PFSK-1 (cell line): ENCODE results near the gene RASSF7.

Source experiments
- FOXP2 ChIP-seq: optimal IDR thresholded peaks from 2 replicates; pipeline ENCODE3; 2011; ENCODE audit warnings: borderline replicate concordance, control low read depth, inconsistent platforms; ENCODE audit not compliant: insufficient read depth; ENCODE audit errors: extremely low read length, extremely low read depth
- POLR2AphosphoS5 ChIP-seq: IDR thresholded peaks from 2 replicates; pipeline ENCODE4 v1.6.1; 2012; ENCODE audit warnings: low read depth, mild to moderate bottlenecking, control low read depth, low read length, moderate library complexity
- SIN3A ChIP-seq: IDR thresholded peaks from 2 replicates; pipeline ENCODE4 v1.6.1; 2012; ENCODE audit warnings: mild to moderate bottlenecking, low read length, moderate library complexity, borderline replicate concordance; ENCODE audit not compliant: insufficient read depth
- TAF1 ChIP-seq: IDR thresholded peaks from 2 replicates; pipeline ENCODE4 v1.6.1; 2012; ENCODE audit warnings: low read length, control low read depth, borderline replicate concordance; ENCODE audit not compliant: insufficient read depth
- TF ChIP-seq, protein P1 (sequence below), 2 experiments: IDR thresholded peaks; 2 replicates each; pipeline versions ENCODE4 v1.6.1 to v1.8.0; 2011 to 2012; ENCODE audit warnings: low read depth in 2 of 2, low read length in 2 of 2, control low read depth in 1 of 2, inconsistent platforms in 1 of 2, mild to moderate bottlenecking in 1 of 2, moderate library complexity in 1 of 2; ENCODE audit not compliant: insufficient read depth in 1 of 2

RASSF7 gene

GRCh38 chr11:590997-591396, 30.2 kb downstream of the RASSF7 start:
- TF ChIP-seq, protein P1, sequence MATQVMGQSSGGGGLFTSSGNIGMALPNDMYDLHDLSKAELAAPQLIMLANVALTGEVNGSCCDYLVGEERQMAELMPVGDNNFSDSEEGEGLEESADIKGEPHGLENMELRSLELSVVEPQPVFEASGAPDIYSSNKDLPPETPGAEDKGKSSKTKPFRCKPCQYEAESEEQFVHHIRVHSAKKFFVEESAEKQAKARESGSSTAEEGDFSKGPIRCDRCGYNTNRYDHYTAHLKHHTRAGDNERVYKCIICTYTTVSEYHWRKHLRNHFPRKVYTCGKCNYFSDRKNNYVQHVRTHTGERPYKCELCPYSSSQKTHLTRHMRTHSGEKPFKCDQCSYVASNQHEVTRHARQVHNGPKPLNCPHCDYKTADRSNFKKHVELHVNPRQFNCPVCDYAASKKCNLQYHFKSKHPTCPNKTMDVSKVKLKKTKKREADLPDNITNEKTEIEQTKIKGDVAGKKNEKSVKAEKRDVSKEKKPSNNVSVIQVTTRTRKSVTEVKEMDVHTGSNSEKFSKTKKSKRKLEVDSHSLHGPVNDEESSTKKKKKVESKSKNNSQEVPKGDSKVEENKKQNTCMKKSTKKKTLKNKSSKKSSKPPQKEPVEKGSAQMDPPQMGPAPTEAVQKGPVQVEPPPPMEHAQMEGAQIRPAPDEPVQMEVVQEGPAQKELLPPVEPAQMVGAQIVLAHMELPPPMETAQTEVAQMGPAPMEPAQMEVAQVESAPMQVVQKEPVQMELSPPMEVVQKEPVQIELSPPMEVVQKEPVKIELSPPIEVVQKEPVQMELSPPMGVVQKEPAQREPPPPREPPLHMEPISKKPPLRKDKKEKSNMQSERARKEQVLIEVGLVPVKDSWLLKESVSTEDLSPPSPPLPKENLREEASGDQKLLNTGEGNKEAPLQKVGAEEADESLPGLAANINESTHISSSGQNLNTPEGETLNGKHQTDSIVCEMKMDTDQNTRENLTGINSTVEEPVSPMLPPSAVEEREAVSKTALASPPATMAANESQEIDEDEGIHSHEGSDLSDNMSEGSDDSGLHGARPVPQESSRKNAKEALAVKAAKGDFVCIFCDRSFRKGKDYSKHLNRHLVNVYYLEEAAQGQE (IDR thresholded peaks at IDR 0.05; ENCODE audit: insufficient read depth in 1 of 2, low read depth in 2 of 2, low read length in 2 of 2): no peak
- TF ChIP-seq TAF1: no peak
- TF ChIP-seq FOXP2: no peak
- TF ChIP-seq POLR2AphosphoS5: no peak
- no peak for TF ChIP-seq SIN3A

GRCh38 chr11:592501-592900, 31.7 kb downstream of the RASSF7 start:
- TF ChIP-seq SIN3A (no peak), FOXP2 (no peak), POLR2AphosphoS5 (no peak), TAF1 (no peak)
- TF ChIP-seq, protein P1 (IDR thresholded peaks at IDR 0.05; ENCODE audit: insufficient read depth in 1 of 2, low read depth in 2 of 2, low read length in 2 of 2): no peak

DNA sequence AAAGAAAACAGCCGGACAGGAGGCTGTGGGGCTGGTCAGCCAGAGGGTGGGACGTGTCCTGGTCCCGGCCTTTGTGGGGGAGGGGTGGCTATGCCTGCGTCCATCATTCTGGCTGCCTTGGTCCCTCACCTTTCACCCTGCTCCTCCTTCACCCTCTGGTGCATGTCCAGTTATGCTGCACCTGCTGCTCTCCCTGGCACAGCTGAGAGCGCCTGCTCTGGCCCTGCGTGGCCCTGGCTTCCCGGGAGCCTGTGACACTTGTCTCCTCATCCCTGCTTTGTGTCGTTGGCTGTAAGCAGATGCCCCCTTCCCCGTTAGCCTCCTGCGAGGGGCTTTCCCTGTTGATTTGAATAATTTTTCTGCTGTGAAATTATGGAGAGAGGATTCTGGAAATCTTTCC, 32.1 kb downstream of the RASSF7 start:
- TF ChIP-seq FOXP2 (no peak), POLR2AphosphoS5 (no peak), TAF1 (no peak), SIN3A (no peak)
- TF ChIP-seq, protein P1 (IDR thresholded peaks at IDR 0.05; ENCODE audit: insufficient read depth in 1 of 2, low read depth in 2 of 2, low read length in 2 of 2): no peak

DNA sequence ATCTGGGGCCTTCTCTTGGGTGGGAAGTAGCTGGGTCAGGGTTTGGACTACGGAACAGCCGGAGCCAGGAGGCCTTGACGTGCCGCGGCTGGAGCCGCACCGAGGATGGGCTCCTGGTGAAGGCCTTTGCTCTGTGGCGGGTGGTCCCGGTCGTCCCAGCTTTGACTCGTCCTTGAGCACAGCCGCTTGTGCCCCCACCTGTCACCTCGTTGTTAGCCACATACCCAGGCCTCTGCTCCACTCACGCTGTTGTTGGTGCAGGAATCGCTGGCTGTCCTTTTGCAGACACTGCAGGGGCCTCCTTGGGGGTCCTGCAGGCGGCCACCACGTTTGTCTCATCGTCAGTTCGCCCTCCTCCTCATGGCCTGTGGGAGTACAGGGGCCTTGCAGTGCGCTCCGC, 32.6 kb downstream of the RASSF7 start:
- TF ChIP-seq TAF1 (no peak), SIN3A (no peak), POLR2AphosphoS5 (no peak), FOXP2 (no peak)
- TF ChIP-seq, protein P1 (IDR thresholded peaks at IDR 0.05; ENCODE audit: insufficient read depth in 1 of 2, low read depth in 2 of 2, low read length in 2 of 2): no peak

- no peak for TF ChIP-seq TAF1
- no peak for TF ChIP-seq SIN3A
- TF ChIP-seq POLR2AphosphoS5: no peak
- TF ChIP-seq, protein P1 (IDR thresholded peaks at IDR 0.05; ENCODE audit: insufficient read depth in 1 of 2, low read depth in 2 of 2, low read length in 2 of 2): no peak
- TF ChIP-seq FOXP2: no peak
These were observed 34.6 kb downstream of the RASSF7 start for GRCh38 chr11:595400-595799.
